C1 segment of cervical spinal cord (tissue), 14 donors: ENCODE results near the gene CDKAL1.
A peak's percentile ranks its signal among the peaks of the same experiment; 100 is the strongest.
"Not testable (repeated sequence)": the region's sequence is repeated elsewhere in the genome, so short reads cannot be mapped to it uniquely, and the experiment has no call there.

Experiments used
- DNase-seq, 14 donors: peaks; one replicate each; lab custom pipeline; 2025; lab: John Stamatoyannopoulos, UW

Gene CDKAL1

DNA sequence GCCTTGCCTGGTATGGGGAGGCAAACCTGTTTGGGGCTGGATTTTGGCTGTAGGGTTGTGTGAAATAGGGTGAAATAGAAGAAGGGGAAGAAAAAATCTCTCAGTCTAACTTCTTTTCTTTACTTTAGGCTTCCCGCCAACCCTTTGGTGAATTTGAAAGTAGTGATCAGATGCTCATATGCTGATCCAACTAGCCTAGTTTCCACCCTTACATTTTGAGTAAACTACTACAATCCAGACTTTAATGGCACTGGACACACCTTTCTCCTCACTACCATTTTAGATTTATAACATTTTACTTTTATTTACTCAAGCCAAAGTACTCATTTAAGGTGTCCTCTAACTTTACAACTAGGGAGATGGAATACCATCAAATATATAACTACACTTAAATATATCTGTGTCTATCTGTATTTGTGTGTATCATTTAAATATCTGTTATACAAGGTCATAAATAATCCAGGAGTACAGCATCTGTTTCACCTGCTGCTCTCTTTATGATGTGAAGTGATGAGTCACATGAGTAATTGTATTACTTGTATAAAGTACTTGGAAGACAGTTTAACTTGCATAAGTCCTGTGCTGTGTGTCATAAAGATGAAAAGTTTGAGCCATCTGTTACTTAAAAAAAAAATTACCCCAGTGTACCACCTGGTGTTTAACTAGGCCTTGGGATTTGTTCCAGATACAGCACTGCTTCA lies 172.1 kb downstream of the CDKAL1 start:
- DNase-seq, result no peak

DNA sequence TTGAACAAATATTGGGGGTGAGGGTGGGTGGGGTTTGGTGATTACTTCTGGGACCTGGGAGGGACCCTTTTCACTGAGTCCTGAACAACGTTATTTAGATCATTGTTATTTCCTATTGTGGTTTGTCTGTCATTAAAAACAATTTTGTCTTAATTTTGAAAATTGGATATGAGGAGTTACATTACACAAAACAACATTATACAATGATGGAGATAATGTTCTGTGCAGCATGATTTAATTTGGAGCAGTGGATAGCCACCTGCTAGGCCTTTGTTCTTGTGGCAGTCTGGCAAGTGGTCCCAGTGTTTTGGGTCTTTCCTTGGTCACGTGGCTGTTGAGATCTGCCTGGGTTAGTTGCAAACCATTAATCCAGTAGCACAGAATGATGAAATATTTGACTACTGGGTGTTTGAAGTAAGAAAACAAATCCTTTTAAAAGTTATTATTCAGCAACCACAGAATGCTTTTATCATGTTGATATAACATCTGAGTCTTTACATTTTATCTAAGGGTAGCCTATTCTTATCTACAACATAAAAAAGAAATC lies 172.8 kb downstream of the CDKAL1 start:
- no peak for DNase-seq

DNA sequence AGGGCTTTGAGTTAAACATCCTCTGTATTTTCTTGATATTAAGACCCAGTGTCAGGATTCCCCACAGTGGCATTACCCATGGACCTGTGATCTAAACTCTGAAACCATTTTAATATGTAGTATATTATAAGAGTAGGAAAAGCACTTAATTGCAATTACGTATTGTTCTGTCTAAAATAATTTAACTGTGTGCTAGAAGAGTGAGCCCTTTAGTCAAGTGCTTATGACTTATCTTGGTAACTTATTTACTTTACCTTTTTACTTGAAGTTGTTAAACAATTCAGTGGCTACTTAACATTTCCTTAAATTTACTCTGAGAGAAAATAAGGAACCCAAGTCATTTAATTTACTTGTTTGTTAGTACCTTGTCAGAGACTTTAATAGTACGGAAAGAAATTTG lies 173.6 kb downstream of the CDKAL1 start:
- no peak for DNase-seq

DNA sequence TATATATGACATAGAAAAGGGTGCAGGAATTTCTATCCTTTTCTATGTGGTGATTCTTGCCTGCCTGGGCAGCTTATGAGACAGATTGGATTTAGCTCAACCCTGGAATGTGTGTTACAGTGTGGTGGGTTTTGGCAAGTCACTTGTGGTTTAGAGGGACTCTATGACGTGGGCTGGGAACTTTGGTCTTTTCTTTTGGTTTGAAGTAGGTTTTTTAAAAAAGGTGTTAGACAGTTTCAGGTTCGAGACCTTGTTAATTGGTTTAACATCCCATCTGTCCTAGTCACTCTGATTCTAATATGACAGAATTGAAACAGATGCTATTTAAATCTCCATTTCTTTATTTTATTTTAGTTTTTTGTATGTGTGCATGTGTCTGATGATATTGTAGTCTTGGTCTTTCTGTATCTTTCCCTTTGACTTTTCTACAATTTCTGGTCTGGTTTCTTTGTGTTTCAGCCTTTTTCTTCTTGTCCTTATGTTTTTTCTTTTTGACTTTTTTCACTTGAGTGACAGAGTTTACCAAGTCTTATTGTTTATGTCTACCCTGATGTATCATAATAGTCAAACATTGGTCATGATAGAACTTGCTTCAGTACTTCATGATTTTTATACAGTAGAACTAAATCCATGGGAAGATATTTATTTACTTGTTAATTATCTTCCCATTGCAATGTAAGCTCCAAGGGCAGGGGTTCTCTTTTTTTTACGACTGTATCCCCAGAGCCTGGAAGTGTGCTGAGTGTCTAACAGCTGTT lies 174.3 kb downstream of the CDKAL1 start:
- DNase-seq, result no peak

DNA sequence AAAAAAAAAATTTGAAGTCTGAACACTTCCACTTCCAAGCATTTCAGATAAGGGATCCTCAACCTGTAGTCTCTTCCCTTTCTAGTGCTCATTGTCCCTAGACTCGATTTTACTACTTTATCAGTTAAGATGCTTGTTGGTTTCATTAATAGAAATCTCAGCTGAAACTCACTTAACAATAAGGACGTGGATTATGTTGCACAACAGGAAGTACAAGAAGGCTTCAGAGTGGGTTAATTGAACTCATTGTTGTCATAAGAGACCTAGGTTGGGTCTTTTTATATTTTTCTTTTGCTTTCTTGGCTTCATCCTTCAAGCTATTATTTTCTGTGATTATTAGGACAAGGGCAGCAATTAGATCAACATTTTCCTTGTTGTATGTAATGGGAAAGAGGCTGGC lies 175.2 kb downstream of the CDKAL1 start:
- DNase-seq, result no peak

DNA sequence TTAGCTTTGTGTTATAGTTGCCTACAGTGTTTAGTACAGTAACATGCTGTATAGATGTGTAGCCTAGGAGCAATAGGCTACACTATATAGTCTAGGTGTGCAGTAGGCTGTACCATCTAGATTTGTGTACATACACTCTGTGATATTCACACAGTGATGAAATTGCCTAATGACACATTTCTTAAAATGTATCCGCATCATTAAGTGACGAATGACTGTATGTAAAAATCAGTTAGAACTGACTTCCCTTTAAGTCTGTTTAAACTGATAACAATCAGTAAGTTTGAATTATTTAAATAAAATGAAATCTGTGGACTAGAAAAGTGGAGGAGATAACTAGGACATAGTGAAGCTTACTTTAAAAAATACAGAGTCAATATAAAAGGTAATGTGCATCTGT lies 176.1 kb downstream of the CDKAL1 start:
- no peak for DNase-seq

DNA sequence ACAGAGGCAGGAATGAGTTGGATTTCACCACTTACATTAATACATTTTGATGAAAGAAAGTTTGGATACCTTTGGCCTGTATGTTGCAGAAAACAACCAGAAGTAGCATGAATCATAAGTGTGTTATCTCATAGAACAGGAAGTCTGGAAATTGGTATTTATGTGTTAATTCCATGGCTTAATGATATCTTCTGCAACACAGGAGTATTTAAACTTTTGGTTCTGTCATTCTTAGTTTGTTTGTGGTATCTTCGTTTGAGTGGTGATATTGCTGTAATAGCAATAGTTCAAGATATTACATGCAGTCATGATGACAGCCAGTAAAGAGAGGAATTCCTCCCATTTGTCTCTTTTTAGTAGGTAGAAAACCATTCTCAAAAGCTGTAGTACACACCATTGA lies 177.3 kb downstream of the CDKAL1 start:
- DNase-seq, result no peak

DNA sequence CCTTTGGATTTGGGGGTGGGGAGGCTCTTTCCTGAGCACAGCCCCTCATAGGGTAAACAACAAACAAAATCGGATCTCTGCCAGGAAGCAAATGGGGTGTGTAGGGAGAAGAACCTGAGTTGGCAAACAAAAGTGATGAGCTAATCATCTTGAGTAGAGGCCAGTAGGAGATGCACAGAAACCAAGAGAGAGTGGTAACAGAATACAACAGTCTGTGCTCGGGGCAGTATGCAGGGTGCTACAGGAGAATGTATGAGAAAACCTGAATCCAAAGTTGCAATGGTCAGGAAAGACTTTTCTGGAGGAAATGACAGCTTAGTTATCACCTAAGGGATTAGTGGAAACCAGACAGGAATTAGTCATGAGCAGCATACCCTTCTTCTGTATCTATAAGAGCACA lies 177.8 kb downstream of the CDKAL1 start:
- no peak for DNase-seq

DNA sequence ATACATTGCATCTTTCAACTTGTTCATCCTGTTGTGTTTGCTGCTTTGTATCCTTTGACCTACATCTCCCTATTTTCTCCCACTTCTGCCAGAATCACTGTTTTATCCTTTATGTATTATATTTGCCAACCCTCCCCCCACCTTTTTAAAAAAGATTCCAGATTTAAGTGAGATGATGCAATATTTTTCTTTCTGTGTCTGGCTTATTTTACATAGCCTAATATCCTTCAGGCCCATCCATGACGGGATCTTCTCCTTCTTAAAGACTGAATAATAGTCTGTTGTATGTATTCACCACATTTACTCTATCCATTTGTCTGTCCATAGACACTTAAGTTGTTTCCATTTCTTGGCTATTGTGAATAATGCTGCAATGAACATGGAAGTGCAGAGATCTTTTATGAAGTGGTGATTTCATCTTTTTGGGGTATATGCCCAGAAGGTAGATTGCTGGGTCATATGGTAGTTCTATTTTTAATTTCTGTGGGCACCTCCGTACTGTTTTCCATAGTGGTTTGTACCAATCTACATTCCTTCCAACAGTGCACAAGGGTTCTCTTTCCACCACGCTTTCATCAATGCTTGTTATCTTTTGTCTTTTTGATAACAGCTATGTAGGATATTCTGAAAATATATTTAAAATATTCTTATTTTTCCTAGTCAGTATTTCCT lies 181.0 kb downstream of the CDKAL1 start:
- DNase-seq, result no peak

DNA sequence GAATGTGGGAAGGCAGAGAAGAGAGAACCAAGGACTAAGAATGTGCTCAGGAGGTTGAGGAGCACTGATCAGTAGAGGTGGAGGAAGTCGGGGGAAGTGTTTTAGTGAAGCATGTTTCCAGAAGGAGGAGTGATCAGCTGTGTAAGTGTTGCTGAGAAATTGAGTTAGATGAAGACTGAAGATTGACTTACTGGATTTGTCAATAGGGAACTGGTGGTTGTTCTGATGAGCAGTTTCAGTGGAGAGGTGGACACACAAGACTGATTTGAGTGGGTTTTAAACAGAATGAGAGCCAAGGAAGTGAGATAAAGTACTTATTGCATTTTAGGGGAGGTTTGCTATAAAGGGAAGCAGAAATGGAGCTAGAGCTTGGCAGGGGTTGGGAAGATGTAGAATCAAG lies 182.6 kb downstream of the CDKAL1 start:
- no peak for DNase-seq

DNA sequence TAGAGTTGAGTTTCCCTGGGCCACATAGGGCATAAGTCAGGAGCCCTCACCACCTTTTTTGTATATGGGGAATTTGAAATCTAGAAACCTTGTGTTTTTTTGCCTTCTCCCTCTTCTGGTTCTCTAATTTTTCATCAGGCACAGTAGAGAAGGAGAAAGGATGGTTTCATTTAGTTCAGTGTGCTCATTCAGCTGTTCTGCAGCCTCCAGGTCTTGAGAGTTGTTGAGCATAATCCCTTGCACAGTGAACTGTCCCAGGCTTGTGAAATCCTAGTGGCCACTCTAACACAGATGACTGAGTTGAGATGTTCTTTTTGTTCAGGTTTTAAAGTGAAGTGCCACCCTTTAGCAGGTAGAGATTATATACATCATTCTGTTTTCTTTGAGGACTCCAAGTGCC lies 183.5 kb downstream of the CDKAL1 start:
- no peak for DNase-seq

DNA sequence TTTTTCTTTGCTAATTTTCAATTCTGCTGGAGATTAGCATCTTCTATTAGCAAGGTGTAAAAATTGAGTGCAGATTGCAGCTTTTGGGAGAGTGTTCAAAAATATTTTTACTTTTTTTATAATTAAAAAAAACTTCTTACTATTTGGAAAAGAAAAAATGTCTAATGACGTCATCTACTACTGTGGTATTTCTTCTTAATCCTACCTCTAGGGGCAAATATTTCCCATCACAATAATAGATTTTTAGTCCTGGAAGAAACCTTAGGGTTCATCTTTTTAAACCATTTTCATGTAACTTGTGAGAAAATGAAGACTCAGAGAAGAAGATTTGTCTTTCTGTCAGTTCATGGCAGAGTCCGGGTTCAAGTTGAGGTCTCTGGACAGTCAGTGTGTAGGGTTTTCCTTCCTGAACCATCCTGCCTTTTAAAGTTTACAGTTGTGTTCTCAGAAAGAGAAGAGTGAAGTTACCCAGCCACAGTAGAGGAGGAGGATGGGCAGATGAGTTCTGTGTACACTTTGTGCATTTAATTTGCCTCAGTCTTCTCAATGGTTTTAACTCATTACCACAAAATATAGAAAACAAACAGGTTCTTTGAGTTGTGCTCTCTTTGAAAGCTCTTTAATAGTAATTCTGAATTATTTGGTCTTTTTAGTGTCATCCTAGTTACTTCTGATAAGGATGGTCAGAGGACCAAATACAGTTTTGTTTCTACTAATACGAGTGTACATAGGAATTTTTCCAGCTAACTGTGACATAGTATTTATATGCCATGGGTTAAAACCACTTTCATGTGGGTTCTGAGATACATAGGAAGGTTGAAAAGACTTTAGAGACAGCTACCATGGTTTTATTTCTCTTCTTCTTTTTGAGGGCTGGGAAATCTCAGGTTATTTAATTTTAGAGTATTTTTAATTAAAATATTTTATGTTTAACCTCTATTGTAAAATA lies 184.7 kb downstream of the CDKAL1 start:
- DNase-seq, result no peak

DNA sequence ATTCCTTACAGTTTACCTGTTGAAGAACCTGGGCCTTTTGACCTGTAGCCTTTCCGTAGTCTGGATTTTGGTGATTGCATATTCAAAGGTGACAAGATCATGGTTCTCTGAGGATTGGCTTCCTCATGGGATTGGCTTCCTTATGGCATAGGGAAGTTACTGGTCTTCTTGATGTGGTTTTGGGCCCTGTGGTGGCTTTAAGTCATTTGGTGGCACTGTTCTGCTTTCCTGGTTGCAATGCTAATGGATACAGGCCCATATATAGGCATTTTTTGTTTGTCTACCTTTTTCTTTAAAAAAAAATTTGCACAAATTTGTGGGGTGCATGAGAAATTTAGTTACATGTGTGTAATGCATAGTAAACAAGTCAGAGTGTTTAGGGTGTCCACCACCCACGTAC lies 185.7 kb downstream of the CDKAL1 start:
- DNase-seq, result no peak

DNA sequence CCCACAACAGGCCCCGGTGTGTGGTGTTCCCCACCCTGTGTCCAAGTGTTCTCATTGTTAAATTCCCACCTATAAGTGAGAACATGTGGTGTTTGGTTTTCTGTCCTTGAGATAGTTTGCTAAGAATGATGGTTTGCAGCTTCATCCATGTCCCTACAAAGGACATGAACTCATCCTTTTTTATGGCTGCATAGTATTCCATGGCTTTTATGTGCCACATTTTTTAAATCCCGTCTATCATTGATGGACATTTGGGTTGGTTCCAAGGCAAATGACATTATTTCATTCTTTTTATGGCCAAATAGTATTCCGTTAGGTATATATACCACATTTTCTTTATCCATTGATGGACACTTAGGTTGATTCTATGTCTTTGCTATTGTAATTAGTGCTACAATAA lies 186.9 kb downstream of the CDKAL1 start:
- not testable (repeated sequence) for DNase-seq

DNA sequence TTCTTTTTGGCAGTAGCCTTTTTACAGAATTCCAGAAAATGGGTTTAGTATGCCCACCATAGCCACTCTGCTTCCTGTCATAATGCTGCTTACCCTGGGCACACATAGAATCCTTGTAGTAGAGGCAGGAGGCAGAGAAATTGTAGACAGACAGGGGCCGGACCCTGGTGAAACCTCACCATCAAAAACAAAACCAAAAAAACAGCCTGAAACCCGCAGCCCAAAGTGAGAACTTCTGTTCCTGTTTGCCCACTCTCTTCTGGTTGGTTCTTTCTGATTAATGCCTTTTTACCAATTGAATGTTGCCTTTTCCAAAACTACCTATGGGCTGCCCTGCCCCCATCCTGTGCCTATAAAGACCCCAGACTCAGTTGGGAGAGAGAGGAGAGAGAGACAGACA lies 188.2 kb downstream of the CDKAL1 start:
- no peak for DNase-seq

DNA sequence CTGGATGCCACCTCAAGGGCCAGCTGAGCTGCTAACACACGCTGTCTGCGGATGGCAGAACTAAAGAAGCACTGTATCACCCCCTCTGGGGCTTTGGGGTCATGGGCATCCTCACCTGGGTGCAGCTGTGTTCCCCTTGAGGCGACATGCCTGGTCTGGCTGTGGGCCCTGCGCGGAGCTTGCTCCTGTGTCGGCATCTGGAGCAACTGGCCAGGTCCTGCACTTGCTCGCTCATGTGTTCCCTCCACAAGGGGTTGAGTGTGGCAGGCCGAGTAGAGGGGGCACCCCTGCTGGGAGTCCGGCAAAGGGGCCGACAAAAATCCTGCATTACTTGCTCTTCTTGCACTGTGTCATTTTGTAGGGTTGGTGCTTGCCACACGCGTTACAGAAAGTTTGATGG lies 189.0 kb downstream of the CDKAL1 start:
- DNase-seq, result no peak

DNA sequence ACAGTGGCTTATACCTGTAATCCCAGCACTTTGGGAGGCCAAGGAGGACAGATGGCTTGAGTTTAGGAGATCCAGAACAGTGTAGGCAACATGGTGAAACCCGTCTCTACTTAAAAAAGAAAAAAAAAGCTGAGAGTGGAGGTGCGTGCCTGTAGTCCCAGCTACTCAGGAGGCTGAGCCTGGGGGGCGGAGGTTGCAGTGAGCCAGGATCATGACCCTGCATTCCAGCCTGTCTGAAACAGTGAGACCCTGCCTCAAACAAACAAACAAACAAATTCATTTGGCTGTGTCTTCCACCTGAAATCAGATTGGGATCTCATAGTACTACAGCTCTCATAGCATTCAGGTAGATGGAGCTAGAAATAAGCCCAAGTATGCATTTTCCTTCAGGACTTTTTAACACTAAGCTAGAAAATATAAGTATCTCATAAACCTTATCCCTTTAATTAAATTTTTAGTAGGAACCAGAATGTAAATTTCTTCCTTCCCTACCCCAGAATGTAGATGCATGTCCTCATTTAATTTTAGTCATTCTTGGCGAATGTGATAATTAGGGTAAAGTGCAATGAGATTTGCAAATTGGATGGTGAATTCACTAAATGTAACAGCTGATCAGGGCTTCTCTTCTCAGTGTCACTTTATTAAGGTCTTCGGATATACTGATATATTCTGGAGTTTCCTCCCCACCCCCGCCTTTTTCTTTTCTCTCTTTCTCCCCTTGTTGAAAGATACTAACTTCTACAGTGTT lies 190.4 kb downstream of the CDKAL1 start:
- peak in 1 of 14 donors; percentile 9 for DNase-seq

DNA sequence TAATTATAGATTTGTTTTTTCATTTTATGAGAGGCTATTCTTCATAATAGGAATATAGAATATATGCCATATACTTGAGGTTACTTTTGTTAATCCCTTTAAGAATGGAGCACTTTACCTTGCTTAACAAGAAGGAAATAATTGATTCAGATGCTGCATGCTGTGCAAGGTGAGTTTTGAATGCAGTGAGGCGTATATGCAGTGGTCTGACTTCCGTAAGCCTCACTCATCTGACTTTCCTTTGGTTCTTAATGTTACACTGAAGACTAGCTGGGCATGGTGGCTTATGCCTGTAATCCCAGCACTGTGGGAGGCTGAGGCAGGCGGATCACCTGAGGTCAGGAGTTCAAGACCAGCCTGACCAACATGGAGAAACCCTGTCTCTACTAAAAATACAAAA lies 191.0 kb downstream of the CDKAL1 start:
- not testable (repeated sequence) for DNase-seq

DNA sequence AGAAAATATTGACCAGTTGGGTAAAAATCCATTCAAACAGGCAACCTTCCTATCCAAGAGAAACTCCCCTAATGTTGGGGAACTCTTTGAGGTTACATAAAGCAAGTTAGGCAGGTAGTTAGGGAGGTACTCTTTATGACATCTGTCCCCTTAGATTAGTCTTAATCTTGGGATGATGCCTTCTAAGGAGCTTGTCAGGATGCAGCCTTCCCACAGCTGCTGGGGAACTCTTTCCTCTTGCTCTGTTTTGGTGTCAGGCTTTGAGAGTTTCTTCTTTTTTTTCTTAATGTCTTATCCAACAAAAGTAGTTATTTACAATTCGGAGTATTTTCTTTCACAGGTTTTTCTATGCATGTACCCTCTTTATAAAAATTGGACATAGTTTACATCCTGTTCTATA lies 194.8 kb downstream of the CDKAL1 start:
- DNase-seq, result no peak

DNA sequence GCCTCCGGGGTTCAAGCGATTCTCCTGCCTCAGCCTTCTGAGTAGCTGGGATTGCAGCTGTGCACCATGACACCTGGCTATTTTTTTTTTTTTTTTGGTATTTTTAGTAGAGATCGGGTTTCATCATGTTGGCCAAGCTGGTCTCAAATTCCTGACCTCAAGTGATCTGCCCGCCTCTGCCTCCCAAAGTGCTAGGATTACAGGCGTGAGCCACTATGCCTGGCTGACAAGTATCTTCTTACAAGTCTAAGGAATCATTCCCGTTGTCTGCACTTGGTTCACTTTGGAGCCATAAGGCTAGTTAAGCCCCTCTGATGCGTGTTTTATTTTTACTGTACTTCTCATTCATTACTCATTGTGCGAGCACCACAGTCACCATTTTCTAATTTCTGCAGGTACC lies 198.1 kb downstream of the CDKAL1 start:
- not testable (repeated sequence) for DNase-seq

DNA sequence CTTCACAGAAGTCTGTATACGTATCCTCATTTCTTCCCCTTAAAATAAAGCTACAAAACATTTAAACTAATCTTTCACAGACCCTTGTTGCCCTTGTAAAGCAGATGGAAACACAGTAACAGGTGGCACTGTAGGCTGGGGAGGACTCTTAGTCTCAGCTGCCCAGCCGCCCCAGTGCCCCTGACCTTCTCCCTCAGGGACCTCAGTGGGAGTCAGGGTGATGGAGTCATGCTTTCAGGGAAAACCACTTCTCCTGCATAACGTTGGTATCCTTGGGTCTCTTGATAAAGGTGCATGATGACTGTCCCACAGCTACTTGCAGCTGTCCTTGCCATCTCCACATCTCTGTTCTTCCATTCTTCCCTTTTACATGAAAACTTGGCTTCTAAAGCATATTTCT lies 198.6 kb downstream of the CDKAL1 start:
- DNase-seq, result no peak
